ENCODE results near the gene GRIN3B. TPM values are rescaled to one million over a fixed set of nuclear protein-coding genes. Genes with fewer than 3 reads are reported as not detected.

The GRIN3B gene
- total RNA-seq, 4 donors from 2014 or later = 0.48 TPM; not detected in 3

- TF ChIP-seq POLR2A (IDR thresholded peaks at IDR 0.05) (no peak), CTCF (IDR thresholded peaks at IDR 0.05) (peak; percentile 71 to 87 (median 80))
- DNase-seq = peak in 1 of 2 donors; percentile 56
- peaks cover 37 to 38% of the 10 kb centered on the region in 2 donors for H3K27me3 ChIP-seq
Observed at GRCh38 chr19:1001538-1002166, 1.4 kb downstream of the GRIN3B start.

DNA sequence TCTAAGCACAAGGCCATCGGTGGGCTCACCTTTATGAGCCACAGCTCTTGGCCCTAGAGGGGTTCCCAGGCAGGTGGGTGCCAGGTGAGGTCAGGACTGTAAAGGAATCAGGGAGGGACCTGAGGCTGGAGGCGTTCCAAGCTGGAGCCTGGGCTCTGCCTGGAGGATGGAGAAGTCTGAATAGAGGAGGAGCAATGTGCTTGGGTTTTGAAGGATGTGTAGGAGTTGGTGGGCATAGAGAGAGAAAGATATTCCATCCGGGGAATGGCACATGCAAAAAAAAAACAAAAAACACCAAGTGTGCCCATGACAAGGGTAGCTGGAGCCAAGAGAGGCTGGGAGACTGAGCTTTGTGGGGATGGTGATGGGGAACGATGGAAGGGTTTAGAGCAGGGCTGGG, 2.4 kb downstream of the GRIN3B start:
- H3K4me3 ChIP-seq = no peak overlapping the region
- H3K27me3 ChIP-seq = peaks cover 36 to 38% of the 10 kb centered on the region in 2 donors
- intact Hi-C loops (cut with DNase I; ENCODE audit: low total_unique reads) = no loop called here
- peaks cover 0 to 7% of the 10 kb centered on the region in 2 donors for H3K4me1 ChIP-seq
- H3K36me3 ChIP-seq = no peaks in the 10 kb centered on the region
- H3K27ac ChIP-seq = no peak overlapping the region
- no peak for DNase-seq
- no peaks in the 10 kb centered on the region for H3K9me3 ChIP-seq
- TF ChIP-seq CTCF (IDR thresholded peaks at IDR 0.05) (no peak), POLR2A (IDR thresholded peaks at IDR 0.05) (no peak)

More at GRCh38 chr19:1001538-1002166, 1.4 kb downstream of the GRIN3B start:
- H3K27ac ChIP-seq = no peak overlapping the region
- H3K36me3 ChIP-seq = no peaks in the 10 kb centered on the region
- peaks cover 0 to 7% of the 10 kb centered on the region in 2 donors for H3K4me1 ChIP-seq
- intact Hi-C loops (cut with DNase I; ENCODE audit: low total_unique reads) = no loop called here
- H3K4me3 ChIP-seq = no peak overlapping the region
- no peaks in the 10 kb centered on the region for H3K9me3 ChIP-seq

DNA sequence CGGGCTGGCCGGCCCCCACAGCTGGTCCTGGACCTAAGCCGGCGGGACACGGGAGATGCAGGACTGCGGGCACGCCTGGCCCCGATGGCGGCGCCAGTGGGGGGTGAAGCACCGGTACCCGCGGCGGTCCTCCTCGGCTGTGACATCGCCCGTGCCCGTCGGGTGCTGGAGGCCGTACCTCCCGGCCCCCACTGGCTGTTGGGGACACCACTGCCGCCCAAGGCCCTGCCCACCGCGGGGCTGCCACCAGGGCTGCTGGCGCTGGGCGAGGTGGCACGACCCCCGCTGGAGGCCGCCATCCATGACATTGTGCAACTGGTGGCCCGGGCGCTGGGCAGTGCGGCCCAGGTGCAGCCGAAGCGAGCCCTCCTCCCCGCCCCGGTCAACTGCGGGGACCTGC, 3.1 kb downstream of the GRIN3B start:
- H3K27ac ChIP-seq = no peak overlapping the region
- no peak overlapping the region for H3K4me3 ChIP-seq
- intact Hi-C loops (cut with DNase I; ENCODE audit: low total_unique reads) = no loop called here
- TF ChIP-seq POLR2A (IDR thresholded peaks at IDR 0.05) (no peak), CTCF (IDR thresholded peaks at IDR 0.05) (no peak)
- H3K9me3 ChIP-seq = no peaks in the 10 kb centered on the region
- no peaks in the 10 kb centered on the region for H3K36me3 ChIP-seq
- DNase-seq = no peak
- peaks cover 0 to 7% of the 10 kb centered on the region in 2 donors for H3K4me1 ChIP-seq
- peaks cover 33 to 36% of the 10 kb centered on the region in 2 donors for H3K27me3 ChIP-seq

- H3K36me3 ChIP-seq = no peaks in the 10 kb centered on the region
- no peaks in the 10 kb centered on the region for H3K9me3 ChIP-seq
- H3K27me3 ChIP-seq = peaks cover 22 to 27% of the 10 kb centered on the region in 2 donors
- TF ChIP-seq CTCF (IDR thresholded peaks at IDR 0.05) (no peak), POLR2A (IDR thresholded peaks at IDR 0.05) (no peak)
- no peak overlapping the region for H3K4me3 ChIP-seq
- DNase-seq = no peak
- H3K27ac ChIP-seq = no peak overlapping the region
- H3K4me1 ChIP-seq = peaks cover 0 to 7% of the 10 kb centered on the region in 2 donors
- intact Hi-C loops (cut with DNase I; ENCODE audit: low total_unique reads) = no loop called here
Observed at GRCh38 chr19:1004204-1004802, 4.1 kb downstream of the GRIN3B start.

Measured in uterus (tissue), 4 donors.